ENCODE results near the gene WWP2.

DNA sequence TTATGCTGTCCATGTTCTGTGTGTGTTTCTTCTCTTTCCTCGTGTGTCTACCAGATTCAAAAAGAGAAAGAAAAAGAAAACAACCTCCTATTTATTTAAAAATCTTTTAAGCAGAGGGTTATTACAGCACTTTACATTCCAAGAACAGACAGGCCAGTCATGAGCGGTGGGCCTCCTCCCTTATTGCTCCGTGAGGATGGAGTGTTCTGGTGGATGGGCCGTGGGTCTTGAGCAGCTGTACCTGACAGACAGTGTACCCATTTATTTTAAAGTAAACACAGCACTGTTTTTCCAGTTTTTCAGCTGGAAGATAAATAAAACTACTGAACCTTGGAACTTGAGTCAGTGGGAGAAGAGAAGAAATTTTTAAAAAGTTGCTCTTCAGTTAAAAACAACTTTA lies 52.4 kb downstream of the WWP2 start:
- TF ChIP-seq CTCF (optimal IDR thresholded peaks at IDR 0.05 in 1 of 3, IDR thresholded peaks at IDR 0.05 in 1 of 3, conservative IDR thresholded peaks at IDR 0.05 in 1 of 3; ENCODE audit: extremely low read depth in 1 of 3, insufficient read depth in 2 of 3, low read length in 3 of 3) (no peak), EZH2 (IDR thresholded peaks at IDR 0.05; ENCODE audit: low read length) (no peak)

Measured in keratinocyte (primary cell).